ENCODE results near the gene MLLT1.

DNA sequence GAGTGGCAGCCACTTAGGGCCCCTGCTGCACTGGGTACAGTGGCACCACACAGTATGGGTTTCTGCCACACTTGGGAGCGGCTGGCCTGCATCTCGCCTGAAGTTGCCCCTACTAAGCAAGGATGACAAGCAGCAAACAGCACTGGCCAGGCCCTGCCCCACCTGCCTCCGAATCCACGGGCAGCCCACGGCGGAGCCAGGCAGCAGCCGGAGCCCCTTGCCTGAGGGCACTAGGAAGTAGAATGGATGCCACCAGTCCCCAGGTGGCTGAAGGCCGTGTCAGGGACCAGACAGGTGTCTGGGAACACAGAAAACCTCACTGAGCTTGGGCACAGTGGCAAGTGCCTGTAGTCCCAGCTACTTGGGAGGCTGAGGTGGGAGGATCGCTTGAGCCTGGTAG, 19.4 kb downstream of the MLLT1 start:
- TF ChIP-seq, protein P1, sequence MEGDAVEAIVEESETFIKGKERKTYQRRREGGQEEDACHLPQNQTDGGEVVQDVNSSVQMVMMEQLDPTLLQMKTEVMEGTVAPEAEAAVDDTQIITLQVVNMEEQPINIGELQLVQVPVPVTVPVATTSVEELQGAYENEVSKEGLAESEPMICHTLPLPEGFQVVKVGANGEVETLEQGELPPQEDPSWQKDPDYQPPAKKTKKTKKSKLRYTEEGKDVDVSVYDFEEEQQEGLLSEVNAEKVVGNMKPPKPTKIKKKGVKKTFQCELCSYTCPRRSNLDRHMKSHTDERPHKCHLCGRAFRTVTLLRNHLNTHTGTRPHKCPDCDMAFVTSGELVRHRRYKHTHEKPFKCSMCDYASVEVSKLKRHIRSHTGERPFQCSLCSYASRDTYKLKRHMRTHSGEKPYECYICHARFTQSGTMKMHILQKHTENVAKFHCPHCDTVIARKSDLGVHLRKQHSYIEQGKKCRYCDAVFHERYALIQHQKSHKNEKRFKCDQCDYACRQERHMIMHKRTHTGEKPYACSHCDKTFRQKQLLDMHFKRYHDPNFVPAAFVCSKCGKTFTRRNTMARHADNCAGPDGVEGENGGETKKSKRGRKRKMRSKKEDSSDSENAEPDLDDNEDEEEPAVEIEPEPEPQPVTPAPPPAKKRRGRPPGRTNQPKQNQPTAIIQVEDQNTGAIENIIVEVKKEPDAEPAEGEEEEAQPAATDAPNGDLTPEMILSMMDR (IDR thresholded peaks at IDR 0.05 in 2 of 3, conservative IDR thresholded peaks at IDR 0.05 in 1 of 3; ENCODE audit: control insufficient read depth in 2 of 3, extremely low read depth in 1 of 3, insufficient read depth in 1 of 3, low read depth in 3 of 3, low read length in 3 of 3), result no peak
- TF ChIP-seq POLR2A (IDR thresholded peaks at IDR 0.05; ENCODE audit: low read depth, low read length) (no peak), BRCA1 (IDR thresholded peaks at IDR 0.05; ENCODE audit: low read depth, low read length) (no peak), YY1 (IDR thresholded peaks at IDR 0.05; ENCODE audit: low read depth, low read length) (no peak), EZH2 (IDR thresholded peaks at IDR 0.05; ENCODE audit: borderline replicate concordance, control insufficient read depth, low read depth, low read length) (no peak), TCF7 (IDR thresholded peaks at IDR 0.05; ENCODE audit: borderline replicate concordance) (no peak), SP1 (IDR thresholded peaks at IDR 0.05; ENCODE audit: low read depth, low read length) (no peak), CBX3 (IDR thresholded peaks at IDR 0.05; ENCODE audit: borderline replicate concordance, low read depth) (no peak)
- TF ChIP-seq, protein P2, sequence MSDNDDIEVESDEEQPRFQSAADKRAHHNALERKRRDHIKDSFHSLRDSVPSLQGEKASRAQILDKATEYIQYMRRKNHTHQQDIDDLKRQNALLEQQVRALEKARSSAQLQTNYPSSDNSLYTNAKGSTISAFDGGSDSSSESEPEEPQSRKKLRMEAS (IDR thresholded peaks at IDR 0.05; ENCODE audit: low read depth, low read length), result no peak
- TF ChIP-seq, protein P3, sequence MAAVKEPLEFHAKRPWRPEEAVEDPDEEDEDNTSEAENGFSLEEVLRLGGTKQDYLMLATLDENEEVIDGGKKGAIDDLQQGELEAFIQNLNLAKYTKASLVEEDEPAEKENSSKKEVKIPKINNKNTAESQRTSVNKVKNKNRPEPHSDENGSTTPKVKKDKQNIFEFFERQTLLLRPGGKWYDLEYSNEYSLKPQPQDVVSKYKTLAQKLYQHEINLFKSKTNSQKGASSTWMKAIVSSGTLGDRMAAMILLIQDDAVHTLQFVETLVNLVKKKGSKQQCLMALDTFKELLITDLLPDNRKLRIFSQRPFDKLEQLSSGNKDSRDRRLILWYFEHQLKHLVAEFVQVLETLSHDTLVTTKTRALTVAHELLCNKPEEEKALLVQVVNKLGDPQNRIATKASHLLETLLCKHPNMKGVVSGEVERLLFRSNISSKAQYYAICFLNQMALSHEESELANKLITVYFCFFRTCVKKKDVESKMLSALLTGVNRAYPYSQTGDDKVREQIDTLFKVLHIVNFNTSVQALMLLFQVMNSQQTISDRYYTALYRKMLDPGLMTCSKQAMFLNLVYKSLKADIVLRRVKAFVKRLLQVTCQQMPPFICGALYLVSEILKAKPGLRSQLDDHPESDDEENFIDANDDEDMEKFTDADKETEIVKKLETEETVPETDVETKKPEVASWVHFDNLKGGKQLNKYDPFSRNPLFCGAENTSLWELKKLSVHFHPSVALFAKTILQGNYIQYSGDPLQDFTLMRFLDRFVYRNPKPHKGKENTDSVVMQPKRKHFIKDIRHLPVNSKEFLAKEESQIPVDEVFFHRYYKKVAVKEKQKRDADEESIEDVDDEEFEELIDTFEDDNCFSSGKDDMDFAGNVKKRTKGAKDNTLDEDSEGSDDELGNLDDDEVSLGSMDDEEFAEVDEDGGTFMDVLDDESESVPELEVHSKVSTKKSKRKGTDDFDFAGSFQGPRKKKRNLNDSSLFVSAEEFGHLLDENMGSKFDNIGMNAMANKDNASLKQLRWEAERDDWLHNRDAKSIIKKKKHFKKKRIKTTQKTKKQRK (IDR thresholded peaks at IDR 0.05; ENCODE audit: low read depth, low read length), result no peak
